22Rv1 (cell line): ENCODE results near the gene GSTA4.

ENCODE experiments used
- CTCF ChIP-seq: fragments of 450-650 bp; IDR thresholded peaks from 2 replicates; pipeline ENCODE4 v1.5.1; 2017; ENCODE audit warnings: mild to moderate bottlenecking
- ZFX ChIP-seq: fragments of 450-650 bp; IDR thresholded peaks from 2 replicates; pipeline ENCODE4 v1.6.1; 2017; ENCODE audit warnings: antibody characterized with exemption, borderline replicate concordance

- TF ChIP-seq CTCF (no peak), ZFX (no peak)
Observed at GRCh38 chr6:53009056-53009455, 14.0 kb upstream of the GSTA4 start.
